HEK293T (cell line): ENCODE results near the gene DTYMK.
A peak's percentile ranks its signal among the peaks of the same experiment; 100 is the strongest.

ENCODE experiments used
- CTCF ChIA-PET: fragments of 350-600 bp; formaldehyde crosslinking; extraction: SDS; loops from one replicate; lab custom pipeline; 2021; ENCODE audit warnings: antibody characterized with exemption, inconsistent platforms; lab: Yijun Ruan, JAX
- POLR2A ChIA-PET: fragments of 350-600 bp; formaldehyde crosslinking; extraction: SDS; loops from one replicate; lab custom pipeline; 2020; ENCODE audit warnings: antibody characterized with exemption, inconsistent platforms; lab: Yijun Ruan, JAX
- DNase-seq: peaks from one replicate; pipeline ENCODE4 v3.0.0; 2012; ENCODE audit warnings: mixed read lengths; ENCODE audit errors: extremely low spot score
- ARNT ChIP-seq: fragments of 450-650 bp; IDR thresholded peaks from 2 replicates; pipeline ENCODE4 v1.6.1; 2017; ENCODE audit warnings: mild to moderate bottlenecking
- BHLHE40 ChIP-seq: fragments of 450-650 bp; IDR thresholded peaks from 2 replicates; pipeline ENCODE4 v1.6.1; 2016; ENCODE audit warnings: mild to moderate bottlenecking, moderate library complexity, borderline replicate concordance
- CTBP1 ChIP-seq: fragments of 450-650 bp; IDR thresholded peaks from 2 replicates; pipeline ENCODE4 v1.6.1; 2016; ENCODE audit warnings: borderline replicate concordance
- ELF4 ChIP-seq: fragments of 450-650 bp; IDR thresholded peaks from 2 replicates; pipeline ENCODE4 v1.6.1; 2017; ENCODE audit warnings: antibody characterized with exemption
- FOXA1 ChIP-seq: fragments of 450-650 bp; IDR thresholded peaks from 2 replicates; pipeline ENCODE4 v1.6.1; 2016; ENCODE audit warnings: mild to moderate bottlenecking
- FOXK2 ChIP-seq: fragments of 450-650 bp; IDR thresholded peaks from 2 replicates; pipeline ENCODE4 v1.6.1; 2016; ENCODE audit warnings: mild to moderate bottlenecking
- FOXM1 ChIP-seq: fragments of 450-650 bp; IDR thresholded peaks from 2 replicates; pipeline ENCODE4 v1.6.1; 2017; ENCODE audit warnings: mild to moderate bottlenecking, borderline replicate concordance
- HDGF ChIP-seq: fragments of 450-650 bp; IDR thresholded peaks from 2 replicates; pipeline ENCODE4 v1.6.1; 2017; ENCODE audit warnings: antibody characterized with exemption, borderline replicate concordance
- L3MBTL2 ChIP-seq: fragments of 450-650 bp; conservative IDR thresholded peaks from 2 replicates; pipeline ENCODE4 v1.6.1; 2016; ENCODE audit warnings: mild to moderate bottlenecking
- LEF1 ChIP-seq: fragments of 450-650 bp; IDR thresholded peaks from 2 replicates; pipeline ENCODE4 v1.6.1; 2017; ENCODE audit warnings: mild to moderate bottlenecking, borderline replicate concordance
- NFRKB ChIP-seq: fragments of 450-650 bp; IDR thresholded peaks from 2 replicates; pipeline ENCODE4 v1.6.1; 2016; ENCODE audit warnings: mild to moderate bottlenecking, moderate library complexity
- SP1 ChIP-seq: fragments of 450-650 bp; IDR thresholded peaks from 2 replicates; pipeline ENCODE4 v1.6.1; 2017
- SUZ12 ChIP-seq: fragments of 450-650 bp; IDR thresholded peaks from 2 replicates; pipeline ENCODE4 v1.6.1; 2016; ENCODE audit warnings: mild to moderate bottlenecking
- TARDBP ChIP-seq: fragments of 450-650 bp; IDR thresholded peaks from 2 replicates; pipeline ENCODE4 v1.6.1; 2016
- ZNF384 ChIP-seq: fragments of 450-650 bp; IDR thresholded peaks from 2 replicates; pipeline ENCODE4 v1.6.1; 2016
- TF ChIP-seq, protein P1 (sequence below): fragments of 450-650 bp; IDR thresholded peaks from 2 replicates; pipeline ENCODE4 v1.6.1; 2016

The DTYMK gene

DNA sequence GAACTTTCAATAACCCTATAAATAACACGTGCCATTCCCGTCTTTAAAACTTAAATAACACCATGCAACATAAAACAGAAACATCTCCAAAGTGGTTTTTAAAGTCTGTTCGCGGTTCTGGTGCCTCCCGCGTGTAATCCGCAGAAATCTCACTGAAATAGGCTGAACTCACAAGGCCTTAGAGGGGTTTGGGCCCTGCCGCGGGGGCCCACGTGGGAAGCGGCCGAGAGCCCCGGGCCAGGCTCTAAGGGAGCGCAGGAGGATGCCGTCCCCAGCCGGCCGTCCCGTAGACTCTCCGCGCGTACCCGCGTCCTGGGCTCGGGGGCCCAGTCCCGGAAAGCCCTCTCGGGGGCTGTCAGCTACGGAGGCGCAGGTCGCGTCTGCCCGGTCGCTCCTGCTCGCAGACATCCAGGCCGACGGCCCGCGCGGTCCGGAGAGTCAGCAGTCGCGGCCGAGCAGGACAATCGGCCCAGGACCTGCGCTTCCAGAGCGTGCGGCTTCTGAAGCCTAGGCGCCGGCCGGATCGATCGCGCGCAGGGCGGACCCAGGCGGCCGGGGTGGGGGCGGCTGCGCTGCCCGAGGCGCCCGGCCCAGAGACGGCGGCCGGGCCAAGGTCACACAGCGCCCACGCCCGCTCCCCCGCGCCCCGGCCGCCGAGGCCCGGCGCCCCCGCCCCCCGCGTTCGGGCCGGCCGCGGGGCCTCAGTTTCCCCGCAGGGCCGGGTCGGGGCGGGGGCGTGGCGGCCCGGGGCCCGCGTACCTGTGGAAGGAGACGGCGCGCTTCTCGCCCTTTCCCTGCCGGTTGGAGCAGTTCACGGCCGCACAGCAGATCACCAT, 50.2 kb downstream of the DTYMK start:
- peak; percentile 50; the same call in 1 of the 2 replicates for TF ChIP-seq L3MBTL2
- TF ChIP-seq SUZ12: no peak
- no peak for TF ChIP-seq ZNF384
- peak; percentile 39 for DNase-seq
- POLR2A ChIA-PET: interaction anchor here (1.5 kb wide), 1 partner anchor 50 kb away, joined by 8 read pairs; the partner anchor contains the start of gene DTYMK
- CTCF ChIA-PET: no interaction called here

DNA sequence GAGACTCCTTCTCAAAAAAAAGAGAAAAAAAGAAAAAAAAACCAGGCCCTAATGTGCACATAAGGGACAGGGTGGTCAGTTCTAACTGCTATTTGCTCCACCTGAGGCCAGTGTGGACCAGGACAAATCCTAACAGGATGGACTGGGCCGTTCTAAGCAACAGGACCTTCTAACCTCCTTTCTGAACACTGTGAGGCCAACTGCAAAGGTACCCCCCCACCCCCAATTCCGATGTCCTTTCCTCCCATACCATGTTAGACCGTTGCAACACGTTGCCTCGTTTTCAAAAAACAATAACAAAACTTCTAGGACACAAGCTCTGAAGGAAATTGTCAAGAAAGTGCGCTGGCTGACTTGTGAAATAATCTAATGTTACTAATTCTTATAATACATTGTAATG, 50.9 kb downstream of the DTYMK start:
- ChIA-PET POLR2A (no interaction called here), CTCF (no interaction called here)
- DNase-seq: no peak
- TF ChIP-seq ZNF384: no peak
- TF ChIP-seq SUZ12: no peak
- no peak for TF ChIP-seq HDGF
- TF ChIP-seq FOXM1: no peak
- no peak for TF ChIP-seq BHLHE40
- TF ChIP-seq TARDBP: no peak
- TF ChIP-seq FOXK2: no peak
- TF ChIP-seq ELF4: no peak
- TF ChIP-seq LEF1: no peak
- TF ChIP-seq FOXA1: no peak
- no peak for TF ChIP-seq NFRKB
- TF ChIP-seq L3MBTL2: no peak
- TF ChIP-seq, protein P1, sequence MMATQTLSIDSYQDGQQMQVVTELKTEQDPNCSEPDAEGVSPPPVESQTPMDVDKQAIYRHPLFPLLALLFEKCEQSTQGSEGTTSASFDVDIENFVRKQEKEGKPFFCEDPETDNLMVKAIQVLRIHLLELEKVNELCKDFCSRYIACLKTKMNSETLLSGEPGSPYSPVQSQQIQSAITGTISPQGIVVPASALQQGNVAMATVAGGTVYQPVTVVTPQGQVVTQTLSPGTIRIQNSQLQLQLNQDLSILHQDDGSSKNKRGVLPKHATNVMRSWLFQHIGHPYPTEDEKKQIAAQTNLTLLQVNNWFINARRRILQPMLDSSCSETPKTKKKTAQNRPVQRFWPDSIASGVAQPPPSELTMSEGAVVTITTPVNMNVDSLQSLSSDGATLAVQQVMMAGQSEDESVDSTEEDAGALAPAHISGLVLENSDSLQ: no peak
- no peak for TF ChIP-seq ARNT
- no peak for TF ChIP-seq SP1
- no peak for TF ChIP-seq CTBP1

DNA sequence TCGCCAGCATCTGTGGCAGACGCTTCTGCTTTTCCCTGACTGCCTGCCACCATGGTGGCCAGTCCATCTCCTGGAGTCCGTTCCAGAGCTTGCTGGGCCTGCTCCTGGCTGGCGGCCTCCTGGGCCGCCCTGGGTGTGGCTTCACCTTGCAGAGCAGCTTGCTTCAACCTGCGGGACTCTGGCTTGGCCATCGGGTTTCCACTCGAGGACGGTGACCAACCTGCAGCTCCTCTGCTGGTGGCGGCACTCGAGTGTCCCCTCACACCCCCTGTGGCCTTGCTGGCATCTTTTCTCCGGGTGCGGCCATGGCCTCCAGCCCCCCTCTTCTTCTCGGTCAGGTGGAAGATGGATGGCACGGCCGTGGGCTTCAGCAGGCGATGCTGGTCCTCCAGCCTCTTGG, 53.1 kb downstream of the DTYMK start:
- ChIA-PET POLR2A (interaction anchor here (1.1 kb wide), 2 partner anchors 23 to 53 kb away, joined by 3 to 4 read pairs; partner anchors contain the start of gene DTYMK), CTCF (no interaction called here)

DNA sequence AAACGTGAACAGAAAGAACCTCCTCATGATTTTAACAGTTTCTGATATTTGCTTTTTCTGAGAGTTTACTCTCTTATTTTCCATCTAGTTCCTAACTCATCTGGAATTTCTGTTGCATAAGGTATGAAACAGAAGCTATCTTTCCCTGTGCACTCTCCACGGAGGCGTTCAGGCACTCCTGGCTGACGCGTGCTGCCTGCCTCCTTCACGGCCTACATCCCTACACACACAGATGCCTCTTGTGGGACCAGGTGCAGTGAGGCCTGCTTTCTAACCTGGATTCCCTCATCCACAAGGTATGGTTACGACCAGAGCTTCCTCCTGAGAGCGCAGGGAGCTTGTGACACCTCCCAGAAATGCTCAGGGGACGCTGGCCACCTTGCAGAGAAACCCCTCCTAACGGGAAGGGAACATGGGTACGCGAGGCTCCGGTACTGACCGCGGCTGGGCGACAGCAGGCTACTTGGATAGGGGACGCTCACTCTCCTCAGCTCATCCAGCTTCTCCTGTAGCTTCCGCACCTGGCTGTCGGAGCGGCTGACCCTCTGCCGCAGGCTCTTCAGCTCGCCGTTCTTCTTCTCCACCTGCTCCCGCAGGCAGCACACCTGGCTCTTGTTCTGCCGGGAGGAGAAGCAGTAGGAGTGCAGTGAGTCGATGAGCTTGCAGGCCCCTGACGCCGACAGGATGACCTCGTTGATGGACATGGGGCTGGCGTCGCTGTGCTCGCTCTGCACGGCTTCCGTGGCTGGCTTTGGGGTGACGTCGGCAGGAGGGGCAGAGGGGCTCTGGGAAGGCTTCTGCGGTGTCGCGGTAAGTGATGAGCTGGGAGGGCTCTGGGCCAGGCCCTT, 53.9 kb downstream of the DTYMK start:
- ChIA-PET CTCF (no interaction called here), POLR2A (interaction anchor here (1.1 kb wide), 1 partner anchor 22 kb away, joined by 3 read pairs; no protein-coding TSS in a partner anchor)
- DNase-seq: no peak
- no peak for TF ChIP-seq LEF1
- TF ChIP-seq SP1: no peak
- no peak for TF ChIP-seq CTBP1
- no peak for TF ChIP-seq TARDBP
- no peak for TF ChIP-seq ELF4
- no peak for TF ChIP-seq L3MBTL2
- no peak for TF ChIP-seq ZNF384
- TF ChIP-seq HDGF: no peak
- TF ChIP-seq NFRKB: no peak
- TF ChIP-seq FOXK2: no peak
- TF ChIP-seq, protein P1: no peak
- no peak for TF ChIP-seq ARNT
- no peak for TF ChIP-seq SUZ12
- TF ChIP-seq BHLHE40: no peak
- no peak for TF ChIP-seq FOXM1
- no peak for TF ChIP-seq FOXA1

More for the DNA sequence above, 53.1 kb downstream of the DTYMK start:
- TF ChIP-seq, protein P1: no peak
- TF ChIP-seq FOXK2 (no peak), HDGF (no peak), FOXM1 (no peak), CTBP1 (no peak), SUZ12 (no peak), NFRKB (no peak), LEF1 (no peak), SP1 (no peak), ELF4 (no peak), ARNT (no peak), FOXA1 (no peak)
- DNase-seq: no peak

DNA sequence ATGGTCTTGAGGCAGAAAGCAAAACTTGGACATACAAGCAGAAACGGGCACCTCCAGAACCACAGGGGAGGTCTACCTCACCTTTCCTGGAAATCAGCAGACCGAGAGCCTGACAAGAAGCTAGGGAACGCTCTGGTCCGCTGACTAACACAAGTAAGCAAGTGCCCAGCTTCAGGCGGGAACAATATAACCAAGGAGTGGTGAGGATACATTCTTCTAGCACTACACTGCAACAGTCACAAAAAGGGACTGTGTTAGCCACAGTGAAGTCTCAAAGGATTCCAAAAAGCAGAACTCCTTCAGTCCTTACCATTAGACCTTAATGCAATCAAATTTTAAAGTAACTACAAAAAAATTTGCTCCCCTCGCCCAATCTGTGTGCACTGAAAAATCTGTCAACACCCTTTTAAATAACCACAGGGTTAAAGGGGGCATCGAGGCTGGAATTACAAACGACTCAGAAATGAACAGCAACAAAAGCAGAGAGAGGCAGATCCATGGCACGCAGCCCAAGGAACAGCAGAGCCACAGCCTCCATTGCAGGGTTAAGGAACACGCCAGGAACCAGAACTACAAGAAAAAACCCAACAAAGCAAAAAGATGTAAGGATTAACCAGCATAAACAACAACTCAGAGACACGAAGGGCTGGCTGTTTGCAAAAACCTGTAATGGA, 56.7 kb downstream of the DTYMK start:
- CTCF ChIA-PET: no interaction called here
- no peak for DNase-seq
- POLR2A ChIA-PET: no interaction called here
- TF ChIP-seq, protein P1: no peak
- TF ChIP-seq ARNT (no peak), TARDBP (no peak), ZNF384 (no peak), SUZ12 (no peak), L3MBTL2 (no peak), BHLHE40 (no peak), FOXM1 (no peak), SP1 (no peak), FOXK2 (no peak), HDGF (no peak), ELF4 (no peak), LEF1 (no peak)
